Measurements from ENCODE around the gene TUT1.
"Not testable (repeated sequence)": the region's sequence is repeated elsewhere in the genome, so short reads cannot be mapped to it uniquely, and the experiment has no call there.

TUT1 gene

GRCh38 chr11:62575837-62576236, 15.5 kb downstream of the TUT1 start:
- DNase-seq (ENCODE audit: low spot score), result no peak

- DNase-seq (ENCODE audit: low spot score), result peak; percentile 31
These were observed 16.2 kb downstream of the TUT1 start for GRCh38 chr11:62575156-62575555.

- DNase-seq (ENCODE audit: low spot score), result peak; percentile 53
These were observed 16.8 kb downstream of the TUT1 start for GRCh38 chr11:62574363-62575071.

- peak; percentile 98 for DNase-seq (ENCODE audit: low spot score)
These were observed 17.5 kb downstream of the TUT1 start, which contains the start of gene EEF1G for GRCh38 chr11:62573592-62574362. Gene EEF1G (minus strand): TSS chr11:62573891. CDS start chr11:62573842, 49 bp downstream.

GRCh38 chr11:62573006-62573591, 18.2 kb downstream of the TUT1 start:
- peak; percentile 29 for DNase-seq (ENCODE audit: low spot score)

- DNase-seq (ENCODE audit: low spot score), result no peak
These were observed 18.9 kb downstream of the TUT1 start for GRCh38 chr11:62572431-62572830.

- DNase-seq (ENCODE audit: low spot score), result not testable (repeated sequence)
These were observed 19.8 kb downstream of the TUT1 start for GRCh38 chr11:62571493-62571892.

- not testable (repeated sequence) for DNase-seq (ENCODE audit: low spot score)
These were observed 20.4 kb downstream of the TUT1 start for GRCh38 chr11:62570903-62571302.

GRCh38 chr11:62569611-62570010, 21.7 kb downstream of the TUT1 start:
- DNase-seq (ENCODE audit: low spot score), result no peak

- no peak for DNase-seq (ENCODE audit: low spot score)
These were observed 24.2 kb downstream of the TUT1 start for GRCh38 chr11:62567018-62567633.

GRCh38 chr11:62566247-62566646, 25.1 kb downstream of the TUT1 start:
- DNase-seq (ENCODE audit: low spot score), result no peak

GRCh38 chr11:62565100-62565802, 26.1 kb downstream of the TUT1 start:
- DNase-seq (ENCODE audit: low spot score), result no peak

GRCh38 chr11:62561677-62562230, 29.6 kb downstream of the TUT1 start:
- DNase-seq (ENCODE audit: low spot score), result not testable (repeated sequence)

GRCh38 chr11:62560566-62561103, 30.7 kb downstream of the TUT1 start:
- DNase-seq (ENCODE audit: low spot score), result peak; percentile 92

- not testable (repeated sequence) for DNase-seq (ENCODE audit: low spot score)
These were observed 31.7 kb downstream of the TUT1 start for GRCh38 chr11:62559626-62560025.

GRCh38 chr11:62559204-62559603, 32.1 kb downstream of the TUT1 start:
- no peak for DNase-seq (ENCODE audit: low spot score)

- no peak for DNase-seq (ENCODE audit: low spot score)
These were observed 32.7 kb downstream of the TUT1 start for GRCh38 chr11:62558669-62559068.

GRCh38 chr11:62556875-62557631, 34.3 kb downstream of the TUT1 start:
- DNase-seq (ENCODE audit: low spot score), result no peak

- DNase-seq (ENCODE audit: low spot score), result peak; percentile 96
These were observed 35.0 kb downstream of the TUT1 start for GRCh38 chr11:62556108-62556874.
